Activated CD4-positive, alpha-beta T cell treated with anti-CD3 and anti-CD28 coated beads, Interleukin-2, amount 10 ng/mL, durations not matched to agents 24 days and 14 days (primary cell): Measurements from ENCODE around the gene PRR35. TPM values are rescaled to one million over a fixed set of nuclear protein-coding genes. Genes with fewer than 3 reads are reported as not detected.

Experiments used
- DNase-seq: peaks from one replicate; pipeline ENCODE4 v3.0.0; 2022
- H3K27ac Mint-ChIP-seq: one replicate; pipeline ENCODE4 v1.8.0; 2022; ENCODE audit warnings: mild to moderate bottlenecking, mixed read lengths
- H3K27me3 Mint-ChIP-seq: one replicate; pipeline ENCODE4 v1.8.0; 2022; ENCODE audit warnings: mixed read lengths
- H3K36me3 Mint-ChIP-seq: one replicate; pipeline ENCODE4 v1.8.0; 2022; ENCODE audit warnings: low read depth, mild to moderate bottlenecking, mixed read lengths
- H3K4me1 Mint-ChIP-seq: one replicate; pipeline ENCODE4 v1.8.0; 2021; ENCODE audit warnings: mixed read lengths
- H3K4me3 Mint-ChIP-seq: one replicate; pipeline ENCODE4 v1.8.0; 2022; ENCODE audit warnings: mild to moderate bottlenecking, moderate library complexity, mixed read lengths
- H3K9me3 Mint-ChIP-seq: one replicate; pipeline ENCODE4 v1.8.0; 2021; ENCODE audit warnings: mixed read lengths
- intact Hi-C: fragments of 100-400 bp; cut with micrococcal nuclease; formaldehyde crosslinking; loops from one replicate; pipeline ENCODE4 v1.15.1; 2023
- total RNA-seq: library from RNA; stranded (reverse); gene quantifications from 2 replicates; pipeline ENCODE4 v1.2.3, GENCODE V29; 2022

The PRR35 gene
- total RNA-seq, 1 donor from 2014 or later, result not detected

GRCh38 chr16:549544-550263, 10.5 kb upstream of the PRR35 start:
- Mint-ChIP-seq H3K36me3 (peaks cover 10% of the 10 kb centered on the region), H3K4me1 (no peaks in the 10 kb centered on the region), H3K4me3 (no peak overlapping the region), H3K27me3 (no peaks in the 10 kb centered on the region), H3K9me3 (no peaks in the 10 kb centered on the region), H3K27ac (no peak overlapping the region)
- DNase-seq, result no peak
- intact Hi-C loops, result no loop called here

GRCh38 chr16:551210-551609, 9.0 kb upstream of the PRR35 start:
- Mint-ChIP-seq H3K36me3 (peaks cover 4% of the 10 kb centered on the region), H3K9me3 (no peaks in the 10 kb centered on the region), H3K27ac (no peak overlapping the region), H3K27me3 (no peaks in the 10 kb centered on the region), H3K4me3 (no peak overlapping the region), H3K4me1 (no peaks in the 10 kb centered on the region)
- intact Hi-C loops, result no loop called here
- no peak for DNase-seq

- H3K4me1 Mint-ChIP-seq, result no peaks in the 10 kb centered on the region
- H3K36me3 Mint-ChIP-seq, result peaks cover 4% of the 10 kb centered on the region
- H3K27ac Mint-ChIP-seq, result no peak overlapping the region
- no peaks in the 10 kb centered on the region for H3K9me3 Mint-ChIP-seq
- DNase-seq, result no peak
- intact Hi-C loops, result no loop called here
- H3K27me3 Mint-ChIP-seq, result no peaks in the 10 kb centered on the region
- H3K4me3 Mint-ChIP-seq, result no peak overlapping the region
Measured at GRCh38 chr16:552171-552570, 8.0 kb upstream of the PRR35 start.

GRCh38 chr16:553601-554296, 6.4 kb upstream of the PRR35 start:
- Mint-ChIP-seq H3K9me3 (no peaks in the 10 kb centered on the region), H3K27ac (no peak overlapping the region), H3K36me3 (peaks cover 4% of the 10 kb centered on the region), H3K4me3 (no peak overlapping the region), H3K4me1 (no peaks in the 10 kb centered on the region), H3K27me3 (peaks cover 4% of the 10 kb centered on the region)
- intact Hi-C loops, result no loop called here
- DNase-seq, result no peak

- no peak overlapping the region for H3K27ac Mint-ChIP-seq
- H3K36me3 Mint-ChIP-seq, result peaks cover 2% of the 10 kb centered on the region
- H3K4me3 Mint-ChIP-seq, result no peak overlapping the region
- intact Hi-C loops, result no loop called here
- H3K9me3 Mint-ChIP-seq, result no peaks in the 10 kb centered on the region
- H3K27me3 Mint-ChIP-seq, result peaks cover 4% of the 10 kb centered on the region
- no peaks in the 10 kb centered on the region for H3K4me1 Mint-ChIP-seq
- DNase-seq, result no peak
Measured at GRCh38 chr16:554297-554621, 5.9 kb upstream of the PRR35 start.

GRCh38 chr16:554640-555365, 5.4 kb upstream of the PRR35 start:
- no peaks in the 10 kb centered on the region for H3K4me1 Mint-ChIP-seq
- no peak overlapping the region for H3K4me3 Mint-ChIP-seq
- H3K36me3 Mint-ChIP-seq, result peaks cover 2% of the 10 kb centered on the region
- peaks cover 6% of the 10 kb centered on the region for H3K27me3 Mint-ChIP-seq
- intact Hi-C loops, result no loop called here
- DNase-seq, result no peak
- no peak overlapping the region for H3K27ac Mint-ChIP-seq
- no peaks in the 10 kb centered on the region for H3K9me3 Mint-ChIP-seq

- no peak for DNase-seq
- Mint-ChIP-seq H3K4me3 (no peak overlapping the region), H3K27me3 (peaks cover 6% of the 10 kb centered on the region), H3K27ac (no peak overlapping the region), H3K36me3 (peaks cover 2% of the 10 kb centered on the region), H3K9me3 (no peaks in the 10 kb centered on the region), H3K4me1 (no peaks in the 10 kb centered on the region)
- intact Hi-C loops, result no loop called here
Measured at GRCh38 chr16:555528-556473, 4.4 kb upstream of the PRR35 start.

- Mint-ChIP-seq H3K4me1 (no peaks in the 10 kb centered on the region), H3K36me3 (peaks cover 2% of the 10 kb centered on the region), H3K27ac (no peak overlapping the region), H3K27me3 (peaks cover 8% of the 10 kb centered on the region), H3K9me3 (no peaks in the 10 kb centered on the region), H3K4me3 (no peak overlapping the region)
- intact Hi-C loops, result no loop called here
- no peak for DNase-seq
Measured at GRCh38 chr16:556474-557173, 3.6 kb upstream of the PRR35 start.

- Mint-ChIP-seq H3K27me3 (peaks cover 10% of the 10 kb centered on the region), H3K27ac (no peak overlapping the region), H3K9me3 (no peaks in the 10 kb centered on the region), H3K36me3 (peaks cover 2% of the 10 kb centered on the region), H3K4me1 (no peaks in the 10 kb centered on the region), H3K4me3 (no peak overlapping the region)
- no peak for DNase-seq
- intact Hi-C loops, result no loop called here
Measured at GRCh38 chr16:557463-558297, 2.5 kb upstream of the PRR35 start.

- peaks cover 2% of the 10 kb centered on the region for H3K36me3 Mint-ChIP-seq
- no peak overlapping the region for H3K27ac Mint-ChIP-seq
- no peaks in the 10 kb centered on the region for H3K4me1 Mint-ChIP-seq
- DNase-seq, result no peak
- peaks cover 10% of the 10 kb centered on the region for H3K27me3 Mint-ChIP-seq
- intact Hi-C loops, result no loop called here
- no peaks in the 10 kb centered on the region for H3K9me3 Mint-ChIP-seq
- no peak overlapping the region for H3K4me3 Mint-ChIP-seq
Measured at GRCh38 chr16:558298-559020, 1.7 kb upstream of the PRR35 start.

GRCh38 chr16:559021-559380, 1.2 kb upstream of the PRR35 start:
- Mint-ChIP-seq H3K4me1 (no peaks in the 10 kb centered on the region), H3K36me3 (peaks cover 2% of the 10 kb centered on the region), H3K9me3 (no peaks in the 10 kb centered on the region), H3K4me3 (no peak overlapping the region), H3K27me3 (peaks cover 10% of the 10 kb centered on the region), H3K27ac (no peak overlapping the region)
- DNase-seq, result no peak
- intact Hi-C loops, result no loop called here
